ENCODE data around the gene CAB39. TPM values are rescaled to one million over a fixed set of nuclear protein-coding genes. Genes with fewer than 3 reads are reported as not detected.

CAB39 gene
- total and polyA plus RNA-seq, 2 of the 8 experiments (the other 6 are each of a cell fraction or from before 2014, with no cell fraction given): 16.4 to 50.5 TPM

- CTCF ChIA-PET (ENCODE audit: partially characterized antibody): interaction anchor here (0.9 to 2.1 kb wide), 5 partner anchors 17 to 52 kb away, joined by 3 to 5 read pairs (median 3); no protein-coding TSS in a partner anchor
- H3K23me2 ChIP-seq (ENCODE audit: low read depth, low read length): no peaks in the 10 kb centered on the region
- H2BK15ac ChIP-seq (ENCODE audit: low read length): no peak overlapping the region
- no peak overlapping the region for H2BK120ac ChIP-seq (replicated peaks; ENCODE audit: low read depth, low read length)
- DNase-seq (ENCODE audit: low read depth in 1 of 2, low spot score in 2 of 2) (no peak), FAIRE-seq (no peak)
- no peak overlapping the region for H3K27ac ChIP-seq (ENCODE audit: low read depth, low read length)
- H2AK5ac ChIP-seq (ENCODE audit: low read depth, low read length): no peak overlapping the region
- H3K4me2 ChIP-seq (ENCODE audit: insufficient read depth in 1 of 2, low read depth in 2 of 2, low read length in 2 of 2): no peak overlapping the region
- no peak overlapping the region for H3K23ac ChIP-seq (ENCODE audit: insufficient read length)
- H4K8ac ChIP-seq (ENCODE audit: extremely low read depth, insufficient read depth, low read length): no peak overlapping the region
- 93% methylated on average over 2 of the region's 2 CpGs; no CpG with 5 or more reads in 1 of the 2 experiments for WGBS, 2 experiments (ENCODE audit: extremely low coverage in 1 of 2, insufficient coverage in 1 of 2, insufficient read length in 1 of 2, insufficient replicate concordance in 2 of 2, low coverage in 1 of 2, low lambda C conversion rate in 2 of 2, missing lambda C conversion rate in 1 of 2)
- H4K5ac ChIP-seq (ENCODE audit: insufficient read length, low read depth, low read length): no peak overlapping the region
- H3K27me3 ChIP-seq (replicated peaks in 1 of 4; ENCODE audit: control insufficient read depth in 3 of 4, extremely low read depth in 1 of 4, insufficient read depth in 3 of 4, low read length in 3 of 4): no peaks in the 10 kb centered on the region
- no peak overlapping the region for H3K4me3 ChIP-seq (ENCODE audit: extremely low read depth in 1 of 4, insufficient read depth in 2 of 4, low read depth in 3 of 4, low read length in 4 of 4)
- peaks cover 4 to 5% of the 10 kb centered on the region in 2 experiments for H4K20me1 ChIP-seq (replicated peaks in 1 of 2; ENCODE audit: control insufficient read depth in 1 of 2, insufficient read depth in 2 of 2, low read length in 2 of 2)
- no peak overlapping the region for H3K14ac ChIP-seq (ENCODE audit: insufficient read length)
- H3K18ac ChIP-seq (ENCODE audit: extremely low read depth, low read length): no peak overlapping the region
- H2AFZ ChIP-seq (ENCODE audit: low read length): no peak overlapping the region
- H2BK12ac ChIP-seq (ENCODE audit: low read depth, low read length): no peak overlapping the region
- H3K36me3 ChIP-seq (ENCODE audit: control insufficient read depth in 2 of 4, insufficient read depth in 4 of 4, low read length in 3 of 4): peaks cover 0 to 3% (median 0%) of the 10 kb centered on the region in 4 experiments; a peak in 1 of 8 replicates
- no peak overlapping the region for H3K9ac ChIP-seq (replicated peaks in 1 of 4; ENCODE audit: extremely low read depth in 1 of 4, low read depth in 3 of 4, low read length in 3 of 4)
- H3K4me1 ChIP-seq (replicated peaks in 1 of 4; ENCODE audit: control insufficient read depth in 3 of 4, insufficient read depth in 4 of 4, low read length in 3 of 4): peaks cover 0 to 7% (median 4%) of the 10 kb centered on the region in 4 experiments; a peak in 3 of 7 replicates
- no peak overlapping the region for H3K4ac ChIP-seq (replicated peaks; ENCODE audit: insufficient read length, low read depth, low read length)
- H2BK20ac ChIP-seq (ENCODE audit: low read length): no peak overlapping the region
- H2BK5ac ChIP-seq (ENCODE audit: low read depth, low read length): no peak overlapping the region
- no peaks in the 10 kb centered on the region for H3K9me3 ChIP-seq (ENCODE audit: insufficient read depth in 2 of 2, low read depth in 1 of 2, low read length in 1 of 2)
- H4K91ac ChIP-seq (replicated peaks; ENCODE audit: insufficient read length, low read length): no peak overlapping the region
- peaks cover 0 to 60% of the 10 kb centered on the region in 2 experiments; a peak in 2 of 4 replicates for H3K79me2 ChIP-seq (ENCODE audit: control insufficient read depth in 1 of 2, insufficient read depth in 2 of 2, low read length in 2 of 2)
- H3K56ac ChIP-seq (replicated peaks; ENCODE audit: insufficient read length, low read depth, low read length): no peak overlapping the region
- POLR2A ChIA-PET (ENCODE audit: partially characterized antibody): interaction anchor here (1.2 kb wide), 1 partner anchor 35 kb away, joined by 3 read pairs; no protein-coding TSS in a partner anchor
- H3K79me1 ChIP-seq (ENCODE audit: low read depth, low read length): no peaks in the 10 kb centered on the region; the same call in 1 of the 2 replicates
- TF ChIP-seq RXRA (IDR thresholded peaks at IDR 0.05; ENCODE audit: insufficient read depth, low read depth, low read length): no peak
- no peak for TF ChIP-seq E2F6 (IDR thresholded peaks at IDR 0.05)
- TF ChIP-seq JUND (IDR thresholded peaks at IDR 0.05; ENCODE audit: low read length): no peak
- no peak for TF ChIP-seq RBBP5 (IDR thresholded peaks at IDR 0.05; ENCODE audit: borderline replicate concordance, low read depth, low read length)
- no peak for TF ChIP-seq BRCA1 (IDR thresholded peaks at IDR 0.05; ENCODE audit: low read depth, low read length)
- TF ChIP-seq CEBPB (IDR thresholded peaks at IDR 0.05; ENCODE audit: low read depth, low read length): no peak
- TF ChIP-seq SIRT6 (IDR thresholded peaks at IDR 0.05; ENCODE audit: low read length): no peak
- TF ChIP-seq RNF2 (IDR thresholded peaks at IDR 0.05; ENCODE audit: borderline replicate concordance, low read depth, low read length, missing control alignments, poor library complexity, severe bottlenecking): no peak
- no peak for TF ChIP-seq BCL11A (IDR thresholded peaks at IDR 0.05; ENCODE audit: low read depth in 2 of 2, low read length in 2 of 2)
- TF ChIP-seq TAF1 (IDR thresholded peaks at IDR 0.05; ENCODE audit: low read depth, low read length): no peak
- no peak for TF ChIP-seq MAX (IDR thresholded peaks at IDR 0.05)
- no peak for TF ChIP-seq TCF12 (IDR thresholded peaks at IDR 0.05; ENCODE audit: low read depth, low read length)
These were observed 44.8 kb downstream of the CAB39 start for GRCh38 chr2:230757476-230757875.

Data from H1 (cell line).